Progenitor cell of endocrine pancreas (in vitro differentiated cells): ENCODE data around the gene CDH13. TPM values are rescaled to one million over a fixed set of nuclear protein-coding genes. Genes with fewer than 3 reads are reported as not detected.

Experiments
- DNase-seq: peaks from one replicate; pipeline ENCODE4 v3.0.0; 2021; ENCODE audit warnings: low spot score; ENCODE audit not compliant: unreplicated experiment
- H3K27ac Mint-ChIP-seq: 2 replicates; pipeline ENCODE4 v1.8.0; 2021; ENCODE audit warnings: mild to moderate bottlenecking, moderate library complexity, mixed read lengths
- H3K27me3 Mint-ChIP-seq: 2 replicates; pipeline ENCODE4 v1.8.0; 2021; ENCODE audit warnings: mixed read lengths
- H3K36me3 Mint-ChIP-seq: 2 replicates; pipeline ENCODE4 v1.8.0; 2022; ENCODE audit warnings: mixed read lengths; ENCODE audit not compliant: insufficient read depth
- H3K4me1 Mint-ChIP-seq: 2 replicates; pipeline ENCODE4 v1.8.0; 2021; ENCODE audit warnings: low read depth, mixed read lengths
- H3K4me3 Mint-ChIP-seq: 2 replicates; pipeline ENCODE4 v1.8.0; 2021; ENCODE audit warnings: low read depth, mild to moderate bottlenecking, moderate library complexity, mixed read lengths
- H3K9me3 Mint-ChIP-seq: 2 replicates; pipeline ENCODE4 v1.8.0; 2021; ENCODE audit warnings: low read depth, mixed read lengths
- CTCF ChIP-seq: fragments of 200-600 bp; sonication (generic); IDR thresholded peaks from one replicate; pipeline ENCODE4 v1.5.0; 2021; ENCODE audit warnings: antibody characterized with exemption, mild to moderate bottlenecking; ENCODE audit not compliant: unreplicated experiment
- total RNA-seq: library from RNA; stranded (reverse); gene quantifications from 2 replicates; pipeline ENCODE4 v1.2.1, GENCODE V29; 2021

CDH13 gene
- total RNA-seq, 1 donor from 2014 or later = 0.38 TPM

GRCh38 chr16:83686726-83687125 is 1060.0 kb downstream of the CDH13 start:
- no peak for TF ChIP-seq CTCF
- Mint-ChIP-seq H3K27me3 (peaks cover 15% of the 10 kb centered on the region), H3K36me3 (no peaks in the 10 kb centered on the region), H3K9me3 (no peaks in the 10 kb centered on the region), H3K27ac (no peak overlapping the region), H3K4me3 (no peak overlapping the region), H3K4me1 (no peaks in the 10 kb centered on the region)
- no peak for DNase-seq

GRCh38 chr16:83689385-83689831 is 1062.6 kb downstream of the CDH13 start:
- Mint-ChIP-seq H3K36me3 (no peaks in the 10 kb centered on the region), H3K4me3 (no peak overlapping the region), H3K27ac (no peak overlapping the region), H3K4me1 (no peaks in the 10 kb centered on the region), H3K27me3 (peaks cover 2% of the 10 kb centered on the region), H3K9me3 (no peaks in the 10 kb centered on the region)
- DNase-seq = no peak
- TF ChIP-seq CTCF = no peak

GRCh38 chr16:83692224-83692623 is 1065.5 kb downstream of the CDH13 start:
- H3K4me3 Mint-ChIP-seq = no peak overlapping the region
- TF ChIP-seq CTCF = no peak

GRCh38 chr16:83698964-83699363 is 1072.2 kb downstream of the CDH13 start:
- Mint-ChIP-seq H3K27ac (no peak overlapping the region), H3K4me1 (no peaks in the 10 kb centered on the region), H3K4me3 (no peak overlapping the region), H3K27me3 (peaks cover 19% of the 10 kb centered on the region), H3K36me3 (no peaks in the 10 kb centered on the region), H3K9me3 (no peaks in the 10 kb centered on the region)
- no peak for TF ChIP-seq CTCF
- DNase-seq = no peak

More at GRCh38 chr16:83692224-83692623, 1065.5 kb downstream of the CDH13 start:
- no peak for DNase-seq
- Mint-ChIP-seq H3K4me1 (no peaks in the 10 kb centered on the region), H3K27me3 (peaks cover 5% of the 10 kb centered on the region), H3K9me3 (no peaks in the 10 kb centered on the region), H3K36me3 (no peaks in the 10 kb centered on the region), H3K27ac (no peak overlapping the region)

- Mint-ChIP-seq H3K36me3 (no peaks in the 10 kb centered on the region), H3K4me3 (no peak overlapping the region), H3K9me3 (no peaks in the 10 kb centered on the region), H3K27me3 (peaks cover 22% of the 10 kb centered on the region), H3K27ac (no peak overlapping the region), H3K4me1 (no peaks in the 10 kb centered on the region)
- DNase-seq = no peak
- no peak for TF ChIP-seq CTCF
Observed at GRCh38 chr16:83699817-83700216, 1073.0 kb downstream of the CDH13 start.
